ENCODE data around the gene GRIK2.
"Not testable (repeated sequence)": the region's sequence is repeated elsewhere in the genome, so short reads cannot be mapped to it uniquely, and the experiment has no call there.

GRIK2 gene

GRCh38 chr6:102066301-102066700 lies 672.8 kb downstream of the GRIK2 start:
- no peak for DNase-seq

GRCh38 chr6:102068349-102068929 lies 674.9 kb downstream of the GRIK2 start:
- DNase-seq: no peak

DNA sequence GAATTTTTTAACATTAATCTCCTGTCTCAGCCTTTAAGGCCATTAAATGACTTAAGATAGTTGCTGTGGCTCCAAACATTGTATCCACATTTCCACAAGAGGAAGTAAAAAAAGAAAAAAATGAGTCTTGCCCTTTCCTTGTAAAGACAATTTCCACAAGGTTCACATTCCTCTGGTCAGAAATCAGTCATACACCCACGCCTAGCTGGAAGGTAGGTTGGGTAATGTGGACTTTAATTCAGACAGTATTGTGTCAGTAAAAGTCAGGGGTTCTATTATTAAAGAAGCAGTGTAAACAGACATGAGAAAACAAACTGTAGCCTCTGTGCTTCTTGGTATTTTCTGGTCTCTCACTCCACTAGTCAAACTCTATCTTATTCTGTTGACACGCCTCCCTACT lies 682.0 kb downstream of the GRIK2 start:
- no peak for DNase-seq

DNA sequence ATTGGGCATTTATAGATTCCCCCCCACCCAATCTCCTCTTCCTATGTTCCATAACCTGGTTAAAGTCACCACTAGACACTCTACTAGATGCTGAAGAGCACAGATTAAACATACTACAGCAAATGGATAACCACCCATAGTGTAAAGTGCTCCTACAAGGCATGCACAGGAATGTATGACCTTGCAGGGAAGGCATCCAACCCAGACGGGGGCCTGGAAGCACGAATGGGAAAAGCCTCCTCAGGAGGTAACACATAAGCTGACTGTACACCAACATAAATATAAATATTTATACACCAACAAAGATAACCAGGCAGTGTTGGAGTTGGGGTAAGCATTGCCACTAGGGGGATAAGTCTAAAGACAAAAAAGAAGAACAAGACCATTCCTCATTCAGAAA lies 691.7 kb downstream of the GRIK2 start:
- DNase-seq: no peak

DNA sequence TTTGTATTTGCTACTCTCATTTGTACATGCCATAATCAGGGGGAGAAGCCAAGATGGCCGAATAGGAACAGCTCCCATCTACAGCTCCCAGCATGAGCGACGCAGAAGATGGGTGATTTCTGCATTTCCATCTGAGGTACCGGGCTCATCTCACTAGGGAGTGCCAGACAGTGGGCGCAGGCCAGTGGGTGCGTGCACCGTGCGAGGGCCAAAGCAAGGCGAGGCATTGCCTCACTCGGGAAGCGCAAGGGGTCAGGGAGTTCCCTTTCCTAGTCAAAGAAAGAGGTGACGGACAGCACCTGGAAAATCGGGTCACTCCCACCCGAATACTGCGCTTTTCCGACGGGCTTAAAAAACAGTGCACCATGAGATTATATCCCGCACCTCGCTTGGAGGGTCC lies 694.7 kb downstream of the GRIK2 start:
- DNase-seq: not testable (repeated sequence)

DNA sequence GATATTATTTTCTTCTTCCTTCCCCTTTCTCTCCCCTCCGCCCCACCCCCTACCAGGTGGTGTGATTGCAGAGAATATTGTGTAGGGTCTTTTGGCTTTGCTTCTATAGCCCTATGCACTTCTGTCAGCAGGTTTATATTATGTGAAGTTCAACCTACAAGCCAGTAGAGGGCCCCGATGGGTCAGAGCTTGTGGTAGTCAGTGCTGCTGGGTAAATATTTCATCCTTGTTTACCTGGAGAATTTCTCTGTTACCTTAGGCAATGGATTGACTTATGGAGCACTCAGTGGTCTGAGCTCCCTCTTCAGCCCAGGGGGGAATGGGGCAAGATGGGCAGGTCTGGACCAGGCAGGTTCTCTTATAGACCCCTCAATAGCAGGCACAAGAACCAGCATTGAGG lies 720.9 kb downstream of the GRIK2 start:
- no peak for DNase-seq

DNA sequence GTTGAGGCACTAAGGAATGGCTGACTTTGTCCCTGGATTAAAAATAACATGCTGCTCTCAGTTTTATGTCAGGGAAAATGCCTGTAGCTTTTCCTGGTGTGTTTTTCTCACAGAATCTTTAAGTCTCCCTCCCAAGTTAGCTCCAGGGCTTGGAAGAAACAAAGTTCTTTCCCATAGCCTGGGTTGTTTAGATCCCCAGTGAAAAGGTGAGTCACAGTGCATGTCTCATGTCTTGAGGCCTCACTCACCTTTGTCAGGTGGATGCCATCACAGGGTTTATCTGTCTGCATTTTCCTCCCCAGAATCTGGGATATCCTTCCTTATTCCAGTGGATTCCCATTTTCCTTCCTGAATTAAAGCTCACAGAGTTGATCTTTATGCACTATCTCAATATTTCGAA lies 722.4 kb downstream of the GRIK2 start:
- DNase-seq: no peak

- no peak for DNase-seq
Measured at GRCh38 chr6:102118034-102118433, 724.5 kb downstream of the GRIK2 start.
